OCI-LY3 (cell line): ENCODE data around the gene RASSF1.

Experiments used
- EZH2phosphoT487 ChIP-seq: fragments of 200-600 bp; shearing (Covaris generic); IDR thresholded peaks from 2 replicates; pipeline ENCODE4 v1.6.1; 2018; ENCODE audit warnings: antibody characterized with exemption, mixed run types, low read depth
- TF ChIP-seq, protein P1 (sequence below): fragments of 200-600, 300-600 bp; sonication (generic); IDR thresholded peaks from 2 replicates; pipeline ENCODE4 v1.5.1; 2014; ENCODE audit warnings: antibody characterized with exemption, low read length, low read depth

GRCh38 chr3:50296721-50297383 lies 43.8 kb downstream of the RASSF1 start:
- TF ChIP-seq, protein P1, sequence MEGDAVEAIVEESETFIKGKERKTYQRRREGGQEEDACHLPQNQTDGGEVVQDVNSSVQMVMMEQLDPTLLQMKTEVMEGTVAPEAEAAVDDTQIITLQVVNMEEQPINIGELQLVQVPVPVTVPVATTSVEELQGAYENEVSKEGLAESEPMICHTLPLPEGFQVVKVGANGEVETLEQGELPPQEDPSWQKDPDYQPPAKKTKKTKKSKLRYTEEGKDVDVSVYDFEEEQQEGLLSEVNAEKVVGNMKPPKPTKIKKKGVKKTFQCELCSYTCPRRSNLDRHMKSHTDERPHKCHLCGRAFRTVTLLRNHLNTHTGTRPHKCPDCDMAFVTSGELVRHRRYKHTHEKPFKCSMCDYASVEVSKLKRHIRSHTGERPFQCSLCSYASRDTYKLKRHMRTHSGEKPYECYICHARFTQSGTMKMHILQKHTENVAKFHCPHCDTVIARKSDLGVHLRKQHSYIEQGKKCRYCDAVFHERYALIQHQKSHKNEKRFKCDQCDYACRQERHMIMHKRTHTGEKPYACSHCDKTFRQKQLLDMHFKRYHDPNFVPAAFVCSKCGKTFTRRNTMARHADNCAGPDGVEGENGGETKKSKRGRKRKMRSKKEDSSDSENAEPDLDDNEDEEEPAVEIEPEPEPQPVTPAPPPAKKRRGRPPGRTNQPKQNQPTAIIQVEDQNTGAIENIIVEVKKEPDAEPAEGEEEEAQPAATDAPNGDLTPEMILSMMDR = no peak
- TF ChIP-seq EZH2phosphoT487 = no peak
